Mucosa of rectum (tissue), 2 donors: ENCODE data around the gene GAL3ST2.

Experiments
- H3K27ac ChIP-seq, 2 donors: one replicate each; pipeline ENCODE4 v1.7.0; 2013; ENCODE audit warnings: inconsistent platforms in 2 of 2, low read depth in 2 of 2, low read length in 2 of 2
- H3K27me3 ChIP-seq, 2 donors: one replicate each; pipeline ENCODE4 v1.7.0; 2013; ENCODE audit warnings: low read length in 2 of 2; ENCODE audit not compliant: control insufficient read depth in 2 of 2, insufficient read depth in 2 of 2
- H3K36me3 ChIP-seq, 2 donors: one replicate each; pipeline ENCODE4 v1.7.0; 2013; ENCODE audit warnings: low read length in 2 of 2; ENCODE audit not compliant: control insufficient read depth in 2 of 2, insufficient read depth in 2 of 2
- H3K4me1 ChIP-seq, 2 donors: one replicate each; pipeline ENCODE4 v1.7.0; 2013; ENCODE audit warnings: low read length in 2 of 2, mild to moderate bottlenecking in 1 of 2; ENCODE audit not compliant: control insufficient read depth in 2 of 2, insufficient read depth in 2 of 2
- H3K4me3 ChIP-seq, 2 donors: one replicate each; pipeline ENCODE4 v1.7.0; 2013; ENCODE audit warnings: low read length in 2 of 2
- H3K9ac ChIP-seq, 2 donors: one replicate each; pipeline ENCODE4 v1.7.0; 2013; ENCODE audit warnings: low read length in 2 of 2, low read depth in 1 of 2, mild to moderate bottlenecking in 1 of 2
- H3K9me3 ChIP-seq, 2 donors: one replicate each; pipeline ENCODE4 v1.7.0; 2013; ENCODE audit warnings: low read length in 2 of 2; ENCODE audit not compliant: control insufficient read depth in 2 of 2
- donor health status: healthy.
- donor health status: Normal muscosa, but diverticular disease.

The GAL3ST2 gene

GRCh38 chr2:241768251-241768711 lies 8.3 kb upstream of the GAL3ST2 start:
- peaks cover 3% of the 10 kb centered on the region in 2 donors for H3K4me1 ChIP-seq
- H3K4me3 ChIP-seq: no peak overlapping the region
- H3K9me3 ChIP-seq: no peaks in the 10 kb centered on the region
- no peak overlapping the region for H3K9ac ChIP-seq
- H3K36me3 ChIP-seq: peaks cover 0 to under 1% of the 10 kb centered on the region in 2 donors
- no peak overlapping the region for H3K27ac ChIP-seq
- no peaks in the 10 kb centered on the region for H3K27me3 ChIP-seq

- H3K36me3 ChIP-seq: no peaks in the 10 kb centered on the region
- no peak overlapping the region for H3K27ac ChIP-seq
- no peak overlapping the region for H3K4me3 ChIP-seq
- H3K9ac ChIP-seq: no peak overlapping the region
- peaks cover 8% of the 10 kb centered on the region in 2 donors for H3K4me1 ChIP-seq
- H3K9me3 ChIP-seq: no peaks in the 10 kb centered on the region
- H3K27me3 ChIP-seq: no peaks in the 10 kb centered on the region
These were observed 7.8 kb upstream of the GAL3ST2 start for GRCh38 chr2:241768850-241769249.

GRCh38 chr2:241769819-241770184 lies 6.8 kb upstream of the GAL3ST2 start:
- peaks cover 10 to 16% of the 10 kb centered on the region in 2 donors for H3K4me1 ChIP-seq
- no peak overlapping the region for H3K9ac ChIP-seq
- H3K36me3 ChIP-seq: no peaks in the 10 kb centered on the region
- H3K27me3 ChIP-seq: no peaks in the 10 kb centered on the region
- H3K27ac ChIP-seq: no peak overlapping the region
- H3K4me3 ChIP-seq: no peak overlapping the region
- H3K9me3 ChIP-seq: no peaks in the 10 kb centered on the region

- H3K27ac ChIP-seq: no peak overlapping the region
- no peak overlapping the region for H3K9ac ChIP-seq
- no peak overlapping the region for H3K4me3 ChIP-seq
- no peaks in the 10 kb centered on the region for H3K9me3 ChIP-seq
- no peaks in the 10 kb centered on the region for H3K27me3 ChIP-seq
- no peaks in the 10 kb centered on the region for H3K36me3 ChIP-seq
- H3K4me1 ChIP-seq: peaks cover 15 to 22% of the 10 kb centered on the region in 2 donors
These were observed 6.3 kb upstream of the GAL3ST2 start for GRCh38 chr2:241770185-241770935.

GRCh38 chr2:241770936-241771285 lies 5.7 kb upstream of the GAL3ST2 start:
- Histone ChIP-seq H3K36me3 (no peaks in the 10 kb centered on the region), H3K9me3 (no peaks in the 10 kb centered on the region), H3K4me1 (peaks cover 21 to 27% of the 10 kb centered on the region in 2 donors), H3K27me3 (no peaks in the 10 kb centered on the region), H3K27ac (no peak overlapping the region), H3K4me3 (no peak overlapping the region), H3K9ac (no peak overlapping the region)

GRCh38 chr2:241771286-241772062 lies 5.1 kb upstream of the GAL3ST2 start:
- Histone ChIP-seq H3K4me3 (no peak overlapping the region), H3K27me3 (no peaks in the 10 kb centered on the region), H3K36me3 (no peaks in the 10 kb centered on the region), H3K4me1 (peaks cover 24 to 32% of the 10 kb centered on the region in 2 donors), H3K9me3 (no peaks in the 10 kb centered on the region), H3K27ac (no peak overlapping the region), H3K9ac (no peak overlapping the region)

GRCh38 chr2:241772063-241772499 lies 4.5 kb upstream of the GAL3ST2 start:
- no peak overlapping the region for H3K4me3 ChIP-seq
- H3K9ac ChIP-seq: no peak overlapping the region
- H3K4me1 ChIP-seq: peaks cover 24 to 36% of the 10 kb centered on the region in 2 donors
- no peaks in the 10 kb centered on the region for H3K36me3 ChIP-seq
- H3K27me3 ChIP-seq: no peaks in the 10 kb centered on the region
- no peak overlapping the region for H3K27ac ChIP-seq
- no peaks in the 10 kb centered on the region for H3K9me3 ChIP-seq

GRCh38 chr2:241773511-241774418 lies 2.9 kb upstream of the GAL3ST2 start:
- peak overlapping the region; percentile 88 to 91 for H3K27ac ChIP-seq
- no peaks in the 10 kb centered on the region for H3K9me3 ChIP-seq
- H3K9ac ChIP-seq: peak overlapping the region in 1 of 2 donors; percentile 86
- H3K27me3 ChIP-seq: no peaks in the 10 kb centered on the region
- H3K36me3 ChIP-seq: no peaks in the 10 kb centered on the region
- H3K4me1 ChIP-seq: peaks cover 27 to 47% of the 10 kb centered on the region in 2 donors
- H3K4me3 ChIP-seq: peak overlapping the region; percentile 44 to 57

GRCh38 chr2:241774419-241775222 lies 2.0 kb upstream of the GAL3ST2 start:
- Histone ChIP-seq H3K9ac (peak overlapping the region in 1 of 2 donors; percentile 86), H3K4me3 (peak overlapping the region; percentile 13 to 57), H3K36me3 (no peaks in the 10 kb centered on the region), H3K4me1 (peaks cover 27 to 47% of the 10 kb centered on the region in 2 donors), H3K27ac (peak overlapping the region; percentile 88 to 91), H3K9me3 (no peaks in the 10 kb centered on the region), H3K27me3 (no peaks in the 10 kb centered on the region)
